HG03095 (cell line): ENCODE results near the gene RERE.

ENCODE experiments used
- ATAC-seq: cut with Tn5 transposase; IDR thresholded peaks from one replicate; pipeline ENCODE4 v1.9.1; 2021; ENCODE audit warnings: moderate library complexity; ENCODE audit not compliant: unreplicated experiment

RERE gene

DNA sequence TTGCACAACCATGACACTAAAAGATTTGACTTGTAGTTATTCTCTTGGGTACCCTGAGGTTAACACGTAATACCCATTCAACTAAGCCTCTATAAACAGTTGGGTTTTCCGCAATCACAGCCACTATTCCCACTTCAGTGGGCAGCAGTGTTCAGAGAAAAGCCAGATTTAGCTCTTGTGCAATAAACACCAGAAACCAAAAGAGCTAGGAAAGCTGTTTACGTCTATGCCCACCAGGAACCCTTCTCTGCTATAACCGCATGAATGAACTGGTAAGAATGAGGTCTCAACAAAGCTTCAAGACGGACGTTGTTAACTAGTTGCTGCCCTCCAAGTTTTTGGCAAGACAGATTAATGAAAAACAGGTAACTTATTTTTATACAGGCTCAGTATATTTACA, 398.3 kb downstream of the RERE start:
- no peak for ATAC-seq

DNA sequence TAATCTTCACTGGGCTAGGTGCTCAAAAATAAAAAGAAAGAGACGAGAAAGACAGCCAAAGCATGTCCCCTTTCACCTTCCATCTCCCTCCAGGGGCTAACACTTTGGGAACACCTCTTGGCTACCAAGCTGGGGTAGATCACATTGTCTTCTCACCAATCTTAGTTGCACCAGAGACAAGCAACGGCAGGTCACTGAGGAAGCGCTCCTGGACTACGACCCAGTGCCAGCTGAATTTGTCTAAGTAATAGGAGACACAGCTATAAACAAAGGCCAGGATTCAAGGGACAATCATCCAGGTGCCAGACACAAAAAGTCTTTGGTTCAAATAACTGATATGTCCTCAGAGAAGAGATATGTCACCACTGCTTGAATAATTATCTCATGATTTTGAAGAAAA, 399.1 kb downstream of the RERE start:
- ATAC-seq = no peak

DNA sequence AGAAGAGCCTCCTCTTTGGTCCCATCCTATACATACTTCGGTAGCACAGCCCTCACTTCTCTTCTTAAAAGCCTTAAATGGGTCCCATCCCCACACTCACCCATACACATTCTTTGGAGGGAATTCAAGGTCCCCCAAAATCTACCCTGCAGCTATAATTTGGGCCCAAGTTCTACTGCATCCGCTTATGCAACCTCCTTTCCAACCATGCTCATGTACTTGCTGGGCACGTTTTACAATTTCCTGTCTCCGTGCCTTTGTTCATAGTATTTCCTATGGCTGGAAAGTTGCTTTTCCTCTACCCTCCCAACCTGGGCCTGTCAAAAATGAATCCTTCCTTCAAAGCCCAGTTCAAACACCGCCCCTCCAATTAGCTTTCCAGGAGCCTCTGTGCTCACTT, 399.8 kb downstream of the RERE start:
- ATAC-seq = no peak

DNA sequence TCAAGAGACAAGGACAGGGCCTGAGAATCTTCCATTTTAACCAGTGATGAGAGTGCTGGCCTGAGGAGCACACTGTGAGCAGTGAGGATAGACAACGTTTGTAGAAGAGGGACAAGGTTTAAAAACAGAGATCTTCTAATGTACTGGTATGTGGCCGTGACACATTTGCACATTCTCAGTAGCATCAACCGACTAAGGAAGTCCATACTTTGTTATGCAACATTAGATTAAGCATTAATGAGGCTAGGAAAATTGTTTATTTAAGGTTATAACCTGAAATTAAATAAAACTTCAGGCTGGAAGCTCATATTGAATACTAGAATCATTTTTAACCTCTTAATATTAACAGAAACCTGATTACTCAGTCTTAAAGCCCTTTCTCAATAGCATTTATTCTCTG, 400.6 kb downstream of the RERE start:
- ATAC-seq = no peak

DNA sequence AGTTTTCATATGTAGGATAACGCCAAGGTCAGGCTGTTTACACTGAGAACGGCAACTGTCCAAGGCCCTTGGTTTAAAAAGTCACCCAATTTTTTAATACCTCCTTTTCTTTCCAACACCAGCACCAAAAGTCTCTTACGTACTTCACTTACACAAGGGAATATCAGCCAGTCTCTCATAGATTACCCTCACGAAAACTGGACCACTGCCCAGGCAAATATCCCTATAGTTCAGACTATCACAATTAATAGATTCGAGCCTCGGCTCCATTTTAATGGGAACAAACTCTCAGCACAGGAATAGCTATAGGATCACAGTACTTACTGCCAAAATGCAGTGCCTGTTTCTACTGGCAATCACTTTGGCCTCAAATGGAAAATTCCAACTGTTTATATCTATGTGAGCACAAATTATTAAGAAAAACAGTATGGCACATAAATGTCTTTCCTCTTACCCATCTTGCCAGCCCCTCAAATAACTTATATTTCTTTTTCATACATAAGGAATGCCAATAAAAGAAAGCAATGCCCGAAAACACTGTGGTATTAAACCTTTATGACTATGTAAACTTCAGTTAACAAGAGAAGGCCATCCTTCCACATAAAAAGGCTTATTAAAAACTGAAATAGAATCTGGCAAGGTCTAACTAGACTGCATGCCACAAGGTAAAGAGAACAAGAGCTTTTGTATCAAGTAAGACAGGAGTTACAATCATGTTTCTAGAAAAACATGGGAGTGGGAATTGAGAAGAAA, 401.7 kb downstream of the RERE start:
- no peak for ATAC-seq

DNA sequence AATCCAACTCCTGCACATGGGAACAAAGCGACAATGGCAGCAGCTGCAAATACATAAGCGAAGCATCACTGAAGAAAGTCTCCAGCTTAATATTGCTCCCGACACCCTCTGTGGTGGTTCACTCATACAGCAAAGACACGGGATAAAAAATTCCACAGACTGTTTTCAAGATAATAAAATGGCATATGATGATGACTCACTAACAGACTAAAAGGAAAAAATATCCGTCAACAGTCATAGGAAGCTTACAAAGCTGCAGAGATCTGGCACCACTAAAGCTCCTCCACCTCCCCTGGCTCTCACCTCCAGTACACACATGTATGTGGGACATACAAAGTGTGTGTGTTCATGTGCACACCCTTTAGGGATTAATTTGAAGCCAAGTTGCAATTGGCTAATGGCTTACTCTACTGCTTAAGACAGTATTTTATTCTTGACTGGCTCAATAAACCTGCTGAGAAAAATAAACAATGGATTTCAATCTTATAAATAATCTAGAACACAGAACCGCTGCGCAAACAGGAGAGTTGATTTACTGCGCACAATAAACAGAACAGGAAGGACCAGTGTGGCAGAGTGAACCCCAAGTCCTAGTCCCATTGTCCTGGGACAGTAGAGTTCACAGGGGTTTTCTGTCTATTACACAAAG, 405.1 kb downstream of the RERE start:
- no peak for ATAC-seq

DNA sequence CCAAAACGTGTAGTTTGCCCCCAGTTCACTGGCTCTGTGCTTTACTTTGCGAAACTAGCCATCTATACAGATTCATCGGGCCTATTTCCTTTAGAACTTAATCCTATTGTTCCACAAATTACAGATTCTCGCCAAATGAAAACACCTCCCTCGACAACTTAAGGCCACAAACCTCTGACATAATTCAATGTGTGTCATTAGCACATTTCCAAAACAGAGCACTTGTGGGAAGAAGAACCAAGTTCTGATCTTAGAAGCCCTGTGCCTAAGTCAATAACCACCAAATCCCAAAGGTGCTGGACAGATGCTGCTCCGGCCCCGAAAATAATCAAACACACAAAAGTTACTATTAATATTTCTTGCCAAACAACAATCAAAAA, 405.6 kb downstream of the RERE start:
- no peak for ATAC-seq

DNA sequence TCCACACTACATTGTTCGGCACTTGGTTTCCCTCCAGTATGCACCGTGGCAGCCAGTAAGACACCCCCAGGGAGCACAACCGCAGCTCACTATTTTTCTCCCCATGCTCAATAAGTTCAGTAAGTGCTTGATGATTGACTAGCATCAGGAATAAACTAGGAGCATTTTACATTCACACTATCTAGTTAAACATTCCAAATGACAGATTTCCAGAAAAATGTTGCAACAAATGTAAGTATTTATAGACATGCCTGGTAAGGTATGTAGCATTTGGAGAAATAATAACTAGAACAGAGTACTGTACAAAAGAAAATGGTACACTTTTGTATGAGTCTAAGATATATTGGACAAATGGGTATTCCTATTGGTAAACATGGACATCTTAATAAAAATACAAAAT, 406.6 kb downstream of the RERE start:
- ATAC-seq = no peak

DNA sequence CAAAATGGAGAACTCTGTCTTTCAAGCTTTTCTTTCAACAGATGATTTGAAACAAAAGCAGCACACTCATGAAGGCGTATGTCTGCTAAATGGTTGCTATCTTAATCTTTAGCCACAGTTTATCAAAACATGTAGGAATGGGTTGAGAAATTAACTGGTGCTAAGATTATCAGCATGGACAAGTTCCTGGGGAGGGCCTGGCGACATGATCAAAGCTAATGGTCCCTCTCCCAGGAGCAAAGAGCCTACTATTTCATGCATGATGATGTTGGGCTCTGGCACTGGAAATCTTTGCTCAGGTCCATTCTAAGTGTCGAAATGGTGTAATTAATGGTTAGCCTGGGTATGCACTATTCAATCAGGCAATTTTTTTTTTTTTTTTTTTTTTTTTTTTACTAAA, 407.8 kb downstream of the RERE start:
- ATAC-seq = no peak

DNA sequence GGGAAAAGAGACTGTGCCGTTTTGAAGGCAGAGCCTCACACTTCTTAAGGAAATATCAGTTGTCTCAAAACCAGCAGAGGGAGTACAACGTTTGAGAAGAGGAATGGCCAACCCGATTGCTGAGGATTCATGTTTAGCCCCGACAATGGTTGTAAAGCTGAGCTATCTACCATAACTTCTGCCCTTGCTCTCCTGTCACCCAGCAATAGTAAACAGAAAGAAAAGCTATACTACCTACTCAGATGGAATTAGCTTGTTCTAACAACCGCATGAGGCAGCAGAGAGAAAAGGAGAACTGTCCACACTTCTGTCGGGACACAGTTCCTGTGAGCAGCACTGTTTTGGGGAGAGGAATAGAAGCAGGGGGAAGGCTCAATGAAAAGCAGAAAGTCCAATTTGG, 408.3 kb downstream of the RERE start:
- ATAC-seq = no peak

DNA sequence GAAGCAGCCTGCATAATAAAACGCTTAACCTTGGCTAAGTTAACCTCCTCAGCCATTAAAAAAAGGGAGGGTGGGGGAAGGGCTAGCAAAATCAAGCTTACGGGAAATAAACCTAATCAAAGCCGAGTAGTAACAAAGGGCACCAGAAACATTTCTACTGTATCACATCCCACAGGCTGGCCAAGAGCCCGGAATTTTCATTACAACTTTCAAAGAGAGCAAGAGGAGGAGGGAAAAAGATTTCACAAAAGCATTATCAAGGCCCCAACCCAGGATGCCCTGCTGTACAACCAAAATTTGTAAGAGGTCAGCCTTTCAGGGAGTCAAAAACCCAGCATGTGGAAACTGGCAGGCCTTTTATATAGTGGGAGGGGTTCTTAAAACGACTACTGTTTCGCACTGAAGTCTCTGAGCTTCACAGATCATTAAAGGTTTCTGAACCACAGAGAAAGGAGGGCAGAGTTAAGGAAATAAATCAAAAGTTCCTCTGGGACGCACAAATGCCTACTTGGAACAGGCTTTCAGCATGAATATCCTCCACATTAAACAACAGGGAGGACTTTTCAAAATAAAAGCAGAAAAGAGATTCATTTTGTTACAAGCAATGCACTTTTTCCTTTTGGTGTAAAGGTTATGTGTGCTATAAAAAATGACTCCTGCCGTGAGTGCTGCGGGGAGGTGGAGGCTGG, 409.1 kb downstream of the RERE start:
- ATAC-seq = no peak

DNA sequence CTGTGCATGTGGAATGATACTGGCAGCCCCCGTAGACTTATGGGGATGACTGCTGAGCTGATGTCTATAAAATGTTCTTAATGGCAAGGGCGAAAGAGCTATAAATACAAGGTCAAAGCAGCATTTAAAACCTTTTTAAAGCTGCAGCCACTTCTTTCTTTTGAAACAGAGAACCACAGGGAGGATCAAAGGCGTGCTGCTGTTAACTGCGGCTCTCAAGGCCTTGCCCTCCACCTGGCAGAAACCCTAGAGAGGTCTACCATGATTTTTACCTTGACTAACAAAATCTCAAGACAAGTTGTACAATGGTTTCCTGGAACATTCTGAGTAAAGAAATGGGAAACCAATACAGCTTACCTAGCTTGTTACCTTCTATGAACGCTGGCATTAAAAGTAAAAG, 409.8 kb downstream of the RERE start:
- no peak for ATAC-seq

DNA sequence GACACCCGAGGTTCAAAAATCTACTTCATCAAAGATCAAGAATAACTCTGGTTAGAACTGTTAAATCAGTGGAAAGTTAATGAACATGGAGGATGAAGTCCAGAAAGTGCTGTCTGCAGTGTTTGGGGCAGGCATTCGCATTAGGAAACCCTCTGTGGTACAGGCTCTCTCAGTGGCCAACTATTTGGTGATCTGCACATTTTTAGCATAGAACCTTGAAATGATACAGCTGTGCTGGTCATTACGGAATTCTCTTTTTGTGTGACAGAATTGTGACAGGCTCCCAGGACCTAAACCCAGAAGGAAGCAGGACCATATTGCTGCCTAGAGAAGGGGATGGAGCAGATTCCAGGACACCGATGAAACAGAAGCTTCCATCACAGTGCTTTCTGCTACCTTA, 410.5 kb downstream of the RERE start:
- ATAC-seq = no peak

DNA sequence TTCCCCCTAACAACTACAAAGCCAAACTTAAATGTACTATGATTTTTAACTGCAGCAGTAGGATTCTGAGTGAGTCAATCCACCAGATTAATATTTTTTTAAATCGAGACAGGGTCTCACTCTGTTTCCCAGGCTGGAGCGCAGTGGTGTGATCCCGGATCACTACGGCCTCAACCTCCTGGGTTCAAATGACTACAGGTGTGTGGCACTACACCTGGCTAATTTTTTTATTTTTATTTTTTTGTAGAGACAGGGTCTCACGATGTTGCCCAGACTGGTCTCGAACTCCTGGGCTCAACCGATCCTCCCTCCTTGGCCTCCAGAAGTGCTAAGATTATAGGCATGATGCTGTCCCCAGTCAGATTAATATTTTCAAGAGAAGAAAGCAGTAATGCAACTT, 411.4 kb downstream of the RERE start:
- ATAC-seq = no peak

DNA sequence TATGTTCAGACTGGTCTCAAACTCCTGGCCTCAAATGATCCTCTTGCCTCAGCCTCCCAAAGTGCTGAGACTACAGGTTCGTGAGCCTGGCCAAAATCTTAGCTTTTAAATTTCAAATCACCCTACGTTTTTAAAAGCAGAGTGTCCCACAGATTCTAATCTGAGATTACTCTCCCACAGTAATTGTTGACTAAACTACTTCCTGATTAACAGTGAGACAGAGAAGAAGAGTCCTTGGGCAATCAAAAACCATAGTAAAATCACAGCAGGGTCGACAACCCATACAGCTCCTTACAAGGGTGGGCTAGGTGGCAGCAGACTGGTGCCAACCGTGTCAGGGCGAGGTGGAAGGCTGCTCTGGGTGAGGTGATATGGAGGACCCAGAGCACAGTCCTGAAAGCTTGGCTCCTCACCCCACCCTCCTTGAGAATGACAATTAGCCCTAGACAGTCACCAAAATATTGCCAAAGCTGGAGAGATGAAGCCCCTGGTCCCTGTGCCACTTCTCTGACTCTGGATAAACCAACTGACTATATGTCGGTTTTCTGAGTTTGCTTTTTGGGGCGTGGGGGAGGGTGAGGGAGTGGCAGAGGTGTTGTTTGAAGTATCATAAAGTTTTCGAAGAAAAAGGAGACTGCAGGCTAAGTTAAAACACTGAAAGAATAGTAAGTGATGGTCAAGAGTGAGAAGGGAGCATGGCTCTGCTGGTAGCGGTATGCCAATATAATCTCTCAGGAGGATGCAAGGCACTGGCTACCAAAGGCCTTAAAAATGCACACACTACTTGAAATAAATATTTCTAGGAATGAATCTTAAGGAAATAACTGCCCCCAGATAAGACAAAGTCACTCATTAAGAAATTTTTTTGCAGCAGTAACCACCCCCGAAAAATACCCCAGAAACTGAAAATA, 412.7 kb downstream of the RERE start:
- ATAC-seq = no peak

DNA sequence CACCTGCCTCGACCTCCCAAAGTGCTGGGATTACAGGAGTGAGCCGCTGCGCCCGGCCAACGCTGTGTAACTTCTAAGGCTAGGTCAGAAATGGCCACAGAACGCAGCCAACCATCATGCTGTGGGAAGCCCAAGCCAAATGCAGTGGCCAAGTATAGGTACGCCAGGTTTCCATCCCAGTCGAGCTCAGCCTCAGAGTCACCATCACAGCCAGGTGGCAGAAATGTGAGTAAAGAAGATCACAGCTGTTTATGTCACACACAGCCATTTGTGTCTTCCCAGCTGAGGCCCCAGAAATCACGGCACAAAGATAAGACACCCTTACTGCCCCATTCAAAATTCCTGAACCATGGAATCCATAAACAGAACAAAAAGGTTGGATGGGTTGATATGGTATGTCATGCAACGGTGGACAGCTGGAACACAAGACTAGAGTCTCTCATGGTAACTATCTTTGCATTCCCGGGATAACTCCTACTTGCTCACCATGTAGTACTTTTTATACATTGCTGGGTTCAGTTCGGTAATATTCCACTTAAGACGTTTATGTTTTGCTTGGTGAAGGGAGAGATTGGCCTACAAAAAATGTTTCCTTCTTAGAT, 415.2 kb downstream of the RERE start:
- ATAC-seq = no peak

DNA sequence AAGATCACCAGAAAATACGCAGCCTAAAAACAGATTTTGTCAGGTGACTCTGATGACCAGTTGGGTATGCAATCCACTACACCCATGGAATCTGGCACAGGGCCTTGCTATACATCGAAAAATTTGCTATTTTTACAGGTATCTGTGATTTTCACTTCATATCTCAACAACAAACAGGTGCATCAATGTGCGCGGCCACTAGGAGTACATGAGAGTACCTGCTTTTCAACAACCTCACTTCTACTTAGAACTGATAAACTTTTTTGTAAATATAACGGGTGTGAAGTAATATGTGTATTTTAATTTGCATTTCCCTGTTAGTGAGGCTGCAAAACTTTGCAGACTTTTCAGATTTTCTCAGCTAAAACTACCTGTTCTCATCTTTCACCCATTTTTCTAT, 418.8 kb downstream of the RERE start:
- ATAC-seq = no peak

DNA sequence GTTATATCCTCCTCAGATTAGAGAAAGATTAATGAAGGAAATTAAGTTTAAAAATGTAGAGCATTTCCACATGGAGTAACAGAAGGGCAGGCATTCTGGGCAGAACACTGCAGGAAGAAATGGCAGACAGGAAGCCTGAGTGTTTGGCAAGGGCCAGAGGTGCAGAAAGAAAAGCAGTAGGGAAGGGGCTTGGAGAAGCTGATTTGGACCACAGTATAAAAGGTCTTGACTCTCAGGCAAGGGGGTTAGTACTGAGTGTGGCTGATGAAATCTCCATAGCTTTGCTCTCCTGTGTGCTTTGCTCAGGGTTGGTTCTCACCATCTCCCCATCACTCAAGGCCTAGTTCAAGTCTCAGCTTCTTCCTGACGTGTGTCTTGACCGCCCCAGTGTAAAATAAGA, 419.4 kb downstream of the RERE start:
- no peak for ATAC-seq

DNA sequence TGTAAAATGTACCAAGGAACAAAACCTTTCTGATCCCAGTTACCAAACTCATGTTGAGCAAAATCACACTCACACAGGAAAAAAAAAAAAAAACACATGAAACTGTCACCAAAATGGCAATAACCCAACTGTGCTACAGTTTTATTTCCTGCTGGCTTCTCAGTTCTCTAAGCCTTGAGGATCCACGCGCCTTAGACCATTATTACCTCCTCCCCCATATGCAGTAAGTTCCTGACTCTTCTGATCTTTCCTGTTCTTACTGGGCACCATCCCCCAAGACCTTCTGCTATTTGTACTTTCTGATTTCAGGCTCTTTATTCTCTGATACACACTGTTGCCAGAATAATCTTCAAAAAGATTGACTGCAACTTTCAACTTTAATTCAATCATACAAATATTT, 419.9 kb downstream of the RERE start:
- ATAC-seq = peak; percentile 64

DNA sequence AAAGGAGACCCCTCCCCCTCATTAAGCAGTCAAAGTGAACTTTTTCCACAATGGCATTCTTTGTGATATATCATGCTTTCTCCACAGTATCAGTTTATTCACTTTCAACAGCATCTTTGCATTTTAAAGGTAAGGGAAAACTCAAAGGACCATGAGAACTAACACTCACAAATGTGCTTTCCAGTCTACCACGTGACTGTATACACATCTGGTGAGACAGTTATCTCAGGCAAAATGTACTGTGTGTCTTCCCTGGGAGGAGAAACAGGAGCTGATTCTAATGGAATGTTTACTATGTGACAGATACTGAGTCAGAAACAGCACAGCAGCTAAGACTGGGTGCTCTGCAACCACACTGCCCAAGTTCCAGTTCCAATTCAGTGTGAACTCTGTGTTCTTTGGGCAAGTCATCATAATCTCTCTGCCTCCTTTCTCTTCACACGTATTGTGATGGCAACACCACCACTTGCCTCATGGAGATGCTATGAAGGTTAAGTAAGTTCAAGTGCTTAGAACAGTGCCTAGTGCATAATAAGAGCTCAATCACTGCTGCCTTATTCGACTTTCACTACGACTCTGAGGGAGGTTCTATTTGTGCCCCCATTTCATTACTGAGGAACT, 420.5 kb downstream of the RERE start:
- peak; percentile 40 for ATAC-seq
